Nephron (organoid): ENCODE results near the gene ZC3H18.

Experiments used
- H3K27ac Mint-ChIP-seq, 3 experiments: 2 replicates each; pipeline ENCODE4 v1.8.0; 2020; ENCODE audit warnings: mixed read lengths in 3 of 3, mild to moderate bottlenecking in 2 of 3, moderate library complexity in 1 of 3
- H3K27me3 Mint-ChIP-seq: 2 replicates; pipeline ENCODE4 v1.8.0; 2021; ENCODE audit warnings: low read depth, mild to moderate bottlenecking, moderate library complexity, mixed read lengths
- H3K36me3 Mint-ChIP-seq: 2 replicates; pipeline ENCODE4 v1.8.0; 2020; ENCODE audit warnings: low read depth, mixed read lengths
- H3K4me1 Mint-ChIP-seq: 2 replicates; pipeline ENCODE4 v1.8.0; 2020; ENCODE audit warnings: mixed read lengths
- H3K4me3 Mint-ChIP-seq, 3 experiments: 2 replicates each; pipeline ENCODE4 v1.8.0; 2020; ENCODE audit warnings: mild to moderate bottlenecking in 3 of 3, mixed read lengths in 3 of 3, moderate library complexity in 2 of 3
- H3K9me3 Mint-ChIP-seq: 2 replicates; pipeline ENCODE4 v1.8.0; 2020; ENCODE audit warnings: mixed read lengths
- CTCF ChIP-seq, 3 experiments: fragments of 200-600 bp; sonication (generic); IDR thresholded peaks; one replicate each; pipeline ENCODE4 v1.5.0; 2021; ENCODE audit warnings: antibody characterized with exemption in 3 of 3; ENCODE audit not compliant: unreplicated experiment in 3 of 3

ZC3H18 gene

GRCh38 chr16:88591577-88592021, 21.4 kb downstream of the ZC3H18 start:
- no peak for TF ChIP-seq CTCF (IDR thresholded peaks at IDR 0.05; ENCODE audit: unreplicated experiment in 3 of 3)
- H3K9me3 Mint-ChIP-seq, result no peaks in the 10 kb centered on the region
- peaks cover 55% of the 10 kb centered on the region for H3K36me3 Mint-ChIP-seq

GRCh38 chr16:88593061-88593460, 22.9 kb downstream of the ZC3H18 start:
- Mint-ChIP-seq H3K36me3 (peaks cover 46% of the 10 kb centered on the region), H3K4me1 (no peaks in the 10 kb centered on the region), H3K27ac (no peak overlapping the region), H3K4me3 (no peak overlapping the region), H3K27me3 (no peaks in the 10 kb centered on the region), H3K9me3 (no peaks in the 10 kb centered on the region)
- no peak for TF ChIP-seq CTCF (IDR thresholded peaks at IDR 0.05; ENCODE audit: unreplicated experiment in 3 of 3)

More at GRCh38 chr16:88591577-88592021, 21.4 kb downstream of the ZC3H18 start:
- Mint-ChIP-seq H3K27ac (no peak overlapping the region), H3K4me3 (no peak overlapping the region), H3K4me1 (no peaks in the 10 kb centered on the region), H3K27me3 (no peaks in the 10 kb centered on the region)

GRCh38 chr16:88593489-88593888, 23.3 kb downstream of the ZC3H18 start:
- TF ChIP-seq CTCF (IDR thresholded peaks at IDR 0.05; ENCODE audit: unreplicated experiment in 3 of 3), result no peak
- H3K4me3 Mint-ChIP-seq, result no peak overlapping the region
- peaks cover 45% of the 10 kb centered on the region for H3K36me3 Mint-ChIP-seq
- H3K27me3 Mint-ChIP-seq, result no peaks in the 10 kb centered on the region
- no peaks in the 10 kb centered on the region for H3K9me3 Mint-ChIP-seq
- no peaks in the 10 kb centered on the region for H3K4me1 Mint-ChIP-seq
- H3K27ac Mint-ChIP-seq, result no peak overlapping the region

GRCh38 chr16:88593910-88594309, 23.7 kb downstream of the ZC3H18 start:
- Mint-ChIP-seq H3K27me3 (no peaks in the 10 kb centered on the region), H3K4me1 (no peaks in the 10 kb centered on the region), H3K4me3 (no peak overlapping the region), H3K36me3 (peaks cover 43% of the 10 kb centered on the region), H3K9me3 (no peaks in the 10 kb centered on the region), H3K27ac (no peak overlapping the region)
- no peak for TF ChIP-seq CTCF (IDR thresholded peaks at IDR 0.05; ENCODE audit: unreplicated experiment in 3 of 3)

- Mint-ChIP-seq H3K27ac (no peak overlapping the region), H3K4me1 (no peaks in the 10 kb centered on the region), H3K27me3 (no peaks in the 10 kb centered on the region), H3K36me3 (peaks cover 42% of the 10 kb centered on the region), H3K9me3 (no peaks in the 10 kb centered on the region), H3K4me3 (no peak overlapping the region)
- no peak for TF ChIP-seq CTCF (IDR thresholded peaks at IDR 0.05; ENCODE audit: unreplicated experiment in 3 of 3)
Measured at GRCh38 chr16:88595101-88595500, 24.9 kb downstream of the ZC3H18 start.

GRCh38 chr16:88595921-88596320, 25.7 kb downstream of the ZC3H18 start:
- Mint-ChIP-seq H3K27ac (no peak overlapping the region), H3K4me3 (no peak overlapping the region), H3K4me1 (no peaks in the 10 kb centered on the region), H3K27me3 (no peaks in the 10 kb centered on the region), H3K9me3 (no peaks in the 10 kb centered on the region), H3K36me3 (peaks cover 43% of the 10 kb centered on the region)
- TF ChIP-seq CTCF (IDR thresholded peaks at IDR 0.05; ENCODE audit: unreplicated experiment in 3 of 3), result no peak
